HG03045 (cell line): ENCODE data around the gene PNMT.
A peak's percentile ranks its signal among the peaks of the same experiment; 100 is the strongest.
"Not testable (repeated sequence)": the region's sequence is repeated elsewhere in the genome, so short reads cannot be mapped to it uniquely, and the experiment has no call there.

ENCODE experiments used
- ATAC-seq: cut with Tn5 transposase; IDR thresholded peaks from one replicate; pipeline ENCODE4 v1.9.1; 2021; ENCODE audit warnings: mild to moderate bottlenecking, moderate library complexity; ENCODE audit not compliant: unreplicated experiment

The PNMT gene

GRCh38 chr17:39683295-39683939, 15.2 kb downstream of the PNMT start:
- no peak for ATAC-seq

GRCh38 chr17:39684369-39685192, 16.3 kb downstream of the PNMT start:
- ATAC-seq, result no peak

- no peak for ATAC-seq
Observed at GRCh38 chr17:39687101-39687545, 18.9 kb downstream of the PNMT start.

DNA sequence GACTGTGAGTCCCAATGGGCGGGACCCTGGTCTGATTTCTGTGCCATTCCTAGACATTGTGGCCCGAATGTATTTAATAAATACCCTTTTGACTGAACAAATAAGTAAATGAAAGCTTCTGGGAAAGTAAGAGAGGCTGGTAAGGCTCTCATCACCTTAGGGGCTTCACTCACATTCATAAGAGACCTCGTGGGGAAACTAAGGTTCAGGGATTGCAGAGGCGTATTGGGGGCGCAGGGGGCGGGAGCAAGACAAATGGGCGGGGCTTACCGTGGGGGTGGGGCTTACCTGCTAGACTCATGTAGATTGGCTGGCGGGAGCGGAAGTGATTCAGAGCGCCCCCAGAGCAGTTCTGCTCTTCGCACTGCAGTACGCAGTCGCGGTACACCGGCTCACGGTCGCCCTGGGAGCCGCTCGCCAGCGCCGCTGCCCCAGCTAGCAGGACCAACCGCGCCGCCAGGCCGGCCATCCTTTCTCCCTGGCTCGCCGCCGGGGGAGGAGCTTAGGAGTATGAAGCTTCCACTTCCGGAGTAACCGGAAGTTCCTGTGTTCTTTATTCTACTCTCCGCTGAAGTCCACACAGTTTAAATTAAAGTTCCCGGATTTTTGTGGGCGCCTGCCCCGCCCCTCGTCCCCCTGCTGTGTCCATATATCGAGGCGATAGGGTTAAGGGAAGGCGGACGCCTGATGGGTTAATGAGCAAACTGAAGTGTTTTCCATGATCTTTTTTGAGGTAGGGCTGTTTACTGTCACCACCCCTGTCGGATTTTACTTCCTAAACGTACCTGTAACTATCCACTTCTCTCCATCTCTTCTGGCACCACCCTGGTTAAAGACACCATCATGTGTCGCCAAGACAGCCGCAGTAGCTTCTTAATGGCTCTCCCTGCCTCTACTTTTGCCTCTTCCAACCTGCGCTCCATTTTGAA, 19.6 kb downstream of the PNMT start, which contains the start of gene PGAP3:
TSS of gene PGAP3 (minus strand) at position 512 of the 929 bp plus-strand sequence. CDS start at position 469, 43 bp downstream.
- peak; percentile 74 for ATAC-seq

- no peak for ATAC-seq
Observed at GRCh38 chr17:39688475-39688835, 20.2 kb downstream of the PNMT start.

DNA sequence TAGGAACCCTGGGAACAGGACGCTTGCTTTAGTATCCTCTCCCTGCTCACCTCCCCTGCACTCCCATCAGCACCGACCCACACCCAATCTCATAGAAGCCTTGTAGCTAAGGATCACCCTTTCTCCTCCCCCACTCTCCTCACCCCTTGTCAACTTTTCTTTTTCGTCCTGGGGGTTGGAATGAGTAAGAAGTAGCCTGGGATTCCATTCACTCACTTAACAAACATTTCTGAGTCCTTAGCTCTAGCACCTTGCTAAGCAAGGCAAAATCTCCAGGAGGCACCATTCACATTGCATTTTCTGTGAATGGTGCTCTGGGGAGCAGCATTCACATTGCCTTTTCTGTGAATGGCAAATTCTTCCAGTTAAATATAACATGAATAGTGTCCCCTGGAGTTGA, 20.7 kb downstream of the PNMT start:
- ATAC-seq, result no peak

GRCh38 chr17:39694593-39694992, 26.3 kb downstream of the PNMT start:
- ATAC-seq, result no peak

DNA sequence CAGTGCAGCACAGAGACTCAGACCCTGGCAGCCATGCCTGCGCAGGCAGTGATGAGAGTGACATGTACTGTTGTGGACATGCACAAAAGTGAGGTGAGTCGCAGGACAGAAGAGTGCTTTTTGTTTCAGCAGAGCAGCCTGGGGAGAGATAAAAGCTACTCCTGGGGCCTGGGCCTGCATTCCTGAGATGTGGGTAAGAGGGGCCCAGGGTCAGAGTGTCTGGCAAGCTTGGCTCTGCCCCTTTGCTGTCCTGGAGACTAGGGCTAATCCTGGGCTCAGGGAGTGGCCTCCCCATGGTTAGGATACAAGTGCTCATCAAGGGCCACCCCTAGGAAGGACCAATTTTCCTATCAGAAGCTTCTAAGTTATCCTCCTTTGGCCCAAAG, 26.8 kb downstream of the PNMT start:
- ATAC-seq, result no peak

- no peak for ATAC-seq
Observed at GRCh38 chr17:39696731-39697130, 28.5 kb downstream of the PNMT start.

DNA sequence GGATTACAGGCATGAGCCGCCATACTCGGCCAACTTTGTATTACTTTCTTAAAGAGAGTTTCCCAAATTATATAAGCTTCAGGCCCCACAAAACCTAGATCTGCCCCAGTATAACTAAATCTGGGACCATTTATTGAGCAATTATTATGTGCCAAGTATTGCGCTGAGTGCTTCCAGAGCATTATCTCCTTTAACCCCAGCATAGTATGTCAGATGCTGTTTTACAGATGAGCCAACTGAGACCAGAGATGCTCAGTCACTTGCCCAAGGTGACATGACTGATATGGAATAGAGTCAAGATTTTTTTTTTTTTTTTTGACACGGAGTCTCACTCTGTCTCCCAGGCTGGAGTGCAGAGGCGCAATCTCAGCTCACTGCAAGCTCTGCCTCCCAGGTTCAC, 29.7 kb downstream of the PNMT start:
- ATAC-seq, result no peak

- not testable (repeated sequence) for ATAC-seq
Observed at GRCh38 chr17:39699157-39699817, 31.0 kb downstream of the PNMT start.

DNA sequence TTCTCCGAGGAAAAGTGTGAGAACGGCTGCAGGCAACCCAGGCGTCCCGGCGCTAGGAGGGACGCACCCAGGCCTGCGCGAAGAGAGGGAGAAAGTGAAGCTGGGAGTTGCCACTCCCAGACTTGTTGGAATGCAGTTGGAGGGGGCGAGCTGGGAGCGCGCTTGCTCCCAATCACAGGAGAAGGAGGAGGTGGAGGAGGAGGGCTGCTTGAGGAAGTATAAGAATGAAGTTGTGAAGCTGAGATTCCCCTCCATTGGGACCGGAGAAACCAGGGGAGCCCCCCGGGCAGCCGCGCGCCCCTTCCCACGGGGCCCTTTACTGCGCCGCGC, 31.5 kb downstream of the PNMT start, which contains the start of gene ERBB2:
TSS of gene ERBB2 (plus strand) at position 247 of the 330 bp plus-strand sequence. CDS start 175 bp downstream, outside the sequence.
- no peak for ATAC-seq

- ATAC-seq, result no peak
Observed at GRCh38 chr17:39700148-39700987, 32.1 kb downstream of the PNMT start.

DNA sequence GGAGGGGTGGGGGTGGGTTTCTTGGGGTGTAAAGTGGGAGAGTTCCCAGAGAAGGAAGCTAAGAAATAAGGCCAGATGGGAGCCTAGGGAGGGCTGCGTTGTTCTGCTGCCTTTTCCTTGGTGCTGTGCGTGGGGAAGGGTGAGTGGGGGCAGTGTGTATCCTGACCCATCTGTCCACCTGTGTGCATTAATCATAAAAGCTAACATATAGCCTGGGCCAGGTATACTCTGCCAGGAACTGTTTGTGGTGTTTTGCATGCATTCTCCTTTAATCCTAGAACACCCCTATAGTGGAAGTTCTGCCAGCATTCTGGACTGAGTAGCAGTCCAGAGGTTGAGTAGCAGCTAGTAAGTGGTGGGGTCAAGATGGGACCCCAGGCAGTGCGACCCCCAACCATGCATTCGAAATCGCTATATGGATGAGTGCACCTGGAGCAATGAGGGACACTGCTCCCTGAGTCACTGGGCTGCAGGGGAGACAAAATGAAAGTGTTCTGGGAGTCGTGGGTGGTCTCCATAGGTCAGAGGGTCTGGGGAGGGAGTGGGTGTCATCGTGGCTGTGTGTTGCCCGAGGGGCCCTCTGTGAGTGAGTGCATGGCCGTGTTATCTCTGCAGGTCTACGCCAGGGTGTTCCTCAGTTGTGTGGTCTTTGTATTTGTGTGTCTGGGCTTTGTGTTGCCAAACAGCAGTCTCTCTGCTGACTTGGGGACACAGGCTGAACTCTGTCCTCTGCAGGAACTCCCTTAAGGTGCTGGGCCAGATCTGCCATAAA, 32.9 kb downstream of the PNMT start:
- no peak for ATAC-seq

- ATAC-seq, result no peak
Observed at GRCh38 chr17:39701784-39702422, 33.6 kb downstream of the PNMT start.

GRCh38 chr17:39702901-39703893, 34.9 kb downstream of the PNMT start:
- ATAC-seq, result no peak

DNA sequence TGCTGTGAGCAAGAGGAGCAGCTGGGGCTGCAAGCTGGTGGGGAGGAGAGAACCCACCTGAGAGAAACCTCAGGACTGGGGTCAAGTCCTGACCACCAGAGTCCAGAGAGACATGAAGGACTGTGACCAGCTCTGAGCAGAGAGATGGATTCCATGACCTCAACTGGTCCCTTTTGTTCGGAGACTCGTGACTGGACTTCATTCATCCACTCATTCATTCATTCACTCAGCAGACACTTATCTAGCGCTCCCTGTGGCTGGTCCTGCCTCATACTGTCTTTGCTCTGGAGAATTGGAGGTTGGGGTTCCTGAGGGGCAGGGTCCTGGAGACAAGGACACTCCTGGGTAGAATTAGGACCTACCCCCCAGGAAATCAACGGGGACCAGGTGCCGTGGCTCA, 35.7 kb downstream of the PNMT start:
- no peak for ATAC-seq
